ENCODE results near the gene GABBR2.
A peak's percentile ranks its signal among the peaks of the same experiment; 100 is the strongest.
"Not testable (repeated sequence)": the region's sequence is repeated elsewhere in the genome, so short reads cannot be mapped to it uniquely, and the experiment has no call there.

The GABBR2 gene

GRCh38 chr9:98719055-98719454, 10.3 kb upstream of the GABBR2 start:
- DNase-seq, result no peak

- DNase-seq, result no peak
These were observed 6.1 kb upstream of the GABBR2 start for GRCh38 chr9:98714833-98715232.

GRCh38 chr9:98712987-98713386, 4.3 kb upstream of the GABBR2 start:
- DNase-seq, result no peak

- DNase-seq, result no peak
These were observed 1.5 kb upstream of the GABBR2 start for GRCh38 chr9:98709968-98710965.

- no peak for DNase-seq
These were observed 417 bp downstream of the GABBR2 start for GRCh38 chr9:98708103-98708932.

GRCh38 chr9:98707166-98708102, 1.3 kb downstream of the GABBR2 start:
- peak; percentile 65 for DNase-seq

GRCh38 chr9:98706651-98707165, 2.0 kb downstream of the GABBR2 start:
- DNase-seq, result peak; percentile 50

- peak; percentile 32 for DNase-seq
These were observed 5.8 kb downstream of the GABBR2 start for GRCh38 chr9:98702835-98703380.

- DNase-seq, result no peak
These were observed 6.4 kb downstream of the GABBR2 start for GRCh38 chr9:98702340-98702739.

- no peak for DNase-seq
These were observed 7.2 kb downstream of the GABBR2 start for GRCh38 chr9:98701576-98701975.

- DNase-seq, result no peak
These were observed 7.9 kb downstream of the GABBR2 start for GRCh38 chr9:98700801-98701200.

GRCh38 chr9:98698856-98699255, 9.9 kb downstream of the GABBR2 start:
- DNase-seq, result no peak

GRCh38 chr9:98694943-98695342, 13.8 kb downstream of the GABBR2 start:
- no peak for DNase-seq

GRCh38 chr9:98692392-98692791, 16.3 kb downstream of the GABBR2 start:
- DNase-seq, result no peak

- DNase-seq, result no peak
These were observed 16.8 kb downstream of the GABBR2 start for GRCh38 chr9:98691890-98692289.

GRCh38 chr9:98690686-98691085, 18.0 kb downstream of the GABBR2 start:
- DNase-seq, result no peak

GRCh38 chr9:98688710-98689495, 19.8 kb downstream of the GABBR2 start:
- DNase-seq, result no peak

GRCh38 chr9:98687911-98688310, 20.8 kb downstream of the GABBR2 start:
- DNase-seq, result no peak

GRCh38 chr9:98686961-98687855, 21.5 kb downstream of the GABBR2 start:
- no peak for DNase-seq

GRCh38 chr9:98684816-98685215, 23.9 kb downstream of the GABBR2 start:
- DNase-seq, result not testable (repeated sequence)

All from DMS 273 treated with DMSO at 0.1 percent for 48 hours (cell line).